Neural crest cell (in vitro differentiated cells): ENCODE measurements around the gene LIN54. TPM values are rescaled to one million over a fixed set of nuclear protein-coding genes. Genes with fewer than 3 reads are reported as not detected.
A peak's percentile ranks its signal among the peaks of the same experiment; 100 is the strongest.

Experiments used
- DNase-seq: peaks from one replicate; pipeline ENCODE4 v3.0.0; 2021; ENCODE audit warnings: low read depth, mixed read lengths, low spot score
- H3K27ac Mint-ChIP-seq: one replicate; pipeline ENCODE4 v1.8.0; 2021; ENCODE audit warnings: mild to moderate bottlenecking, mixed read lengths; ENCODE audit not compliant: unreplicated experiment
- H3K27me3 Mint-ChIP-seq: 2 replicates; pipeline ENCODE4 v1.8.0; 2021; ENCODE audit warnings: low read depth, mild to moderate bottlenecking, mixed read lengths
- H3K36me3 Mint-ChIP-seq: 2 replicates; pipeline ENCODE4 v1.8.0; 2021; ENCODE audit warnings: low read depth, mild to moderate bottlenecking, mixed read lengths
- H3K4me1 Mint-ChIP-seq: 2 replicates; pipeline ENCODE4 v1.8.0; 2021; ENCODE audit warnings: mixed read lengths
- H3K4me3 Mint-ChIP-seq: one replicate; pipeline ENCODE4 v1.8.0; 2021; ENCODE audit warnings: mild to moderate bottlenecking, mixed read lengths
- H3K9me3 Mint-ChIP-seq: 2 replicates; pipeline ENCODE4 v1.8.0; 2021; ENCODE audit warnings: mixed read lengths
- total RNA-seq: library from RNA; stranded (reverse); gene quantifications from 2 replicates; pipeline ENCODE4 v1.2.1, GENCODE V29; 2021
- TF ChIP-seq, protein P1 (sequence below): fragments of 200-600 bp; sonication (generic); conservative IDR thresholded peaks from 2 replicates; pipeline ENCODE4 v1.5.0; 2021; ENCODE audit warnings: antibody characterized with exemption, mild to moderate bottlenecking

Gene LIN54
- total RNA-seq, 1 donor from 2014 or later = 20.8 TPM

DNA sequence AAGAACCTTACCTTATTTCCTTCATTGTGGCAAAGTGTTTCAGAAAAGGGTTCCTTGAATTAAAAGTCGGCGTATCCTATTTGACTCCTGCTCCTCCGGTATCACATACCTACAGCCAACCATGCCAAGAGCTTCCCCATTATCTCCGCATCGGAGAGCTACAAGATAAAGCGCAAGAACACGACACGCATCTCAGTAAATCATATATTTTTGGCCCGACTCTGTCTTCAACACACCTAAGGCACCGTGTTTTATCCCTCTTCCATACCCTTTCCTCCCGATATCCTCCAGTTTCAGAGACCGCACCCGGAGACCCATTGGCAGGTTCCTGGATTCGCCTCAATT, 110.6 kb downstream of the LIN54 start:
- Mint-ChIP-seq H3K9me3 (no peaks in the 10 kb centered on the region), H3K36me3 (peaks cover 2% of the 10 kb centered on the region), H3K4me3 (no peak overlapping the region), H3K4me1 (peaks cover 9% of the 10 kb centered on the region), H3K27me3 (no peaks in the 10 kb centered on the region), H3K27ac (no peak overlapping the region)
- DNase-seq = no peak
- TF ChIP-seq, protein P1, sequence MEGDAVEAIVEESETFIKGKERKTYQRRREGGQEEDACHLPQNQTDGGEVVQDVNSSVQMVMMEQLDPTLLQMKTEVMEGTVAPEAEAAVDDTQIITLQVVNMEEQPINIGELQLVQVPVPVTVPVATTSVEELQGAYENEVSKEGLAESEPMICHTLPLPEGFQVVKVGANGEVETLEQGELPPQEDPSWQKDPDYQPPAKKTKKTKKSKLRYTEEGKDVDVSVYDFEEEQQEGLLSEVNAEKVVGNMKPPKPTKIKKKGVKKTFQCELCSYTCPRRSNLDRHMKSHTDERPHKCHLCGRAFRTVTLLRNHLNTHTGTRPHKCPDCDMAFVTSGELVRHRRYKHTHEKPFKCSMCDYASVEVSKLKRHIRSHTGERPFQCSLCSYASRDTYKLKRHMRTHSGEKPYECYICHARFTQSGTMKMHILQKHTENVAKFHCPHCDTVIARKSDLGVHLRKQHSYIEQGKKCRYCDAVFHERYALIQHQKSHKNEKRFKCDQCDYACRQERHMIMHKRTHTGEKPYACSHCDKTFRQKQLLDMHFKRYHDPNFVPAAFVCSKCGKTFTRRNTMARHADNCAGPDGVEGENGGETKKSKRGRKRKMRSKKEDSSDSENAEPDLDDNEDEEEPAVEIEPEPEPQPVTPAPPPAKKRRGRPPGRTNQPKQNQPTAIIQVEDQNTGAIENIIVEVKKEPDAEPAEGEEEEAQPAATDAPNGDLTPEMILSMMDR = no peak

DNA sequence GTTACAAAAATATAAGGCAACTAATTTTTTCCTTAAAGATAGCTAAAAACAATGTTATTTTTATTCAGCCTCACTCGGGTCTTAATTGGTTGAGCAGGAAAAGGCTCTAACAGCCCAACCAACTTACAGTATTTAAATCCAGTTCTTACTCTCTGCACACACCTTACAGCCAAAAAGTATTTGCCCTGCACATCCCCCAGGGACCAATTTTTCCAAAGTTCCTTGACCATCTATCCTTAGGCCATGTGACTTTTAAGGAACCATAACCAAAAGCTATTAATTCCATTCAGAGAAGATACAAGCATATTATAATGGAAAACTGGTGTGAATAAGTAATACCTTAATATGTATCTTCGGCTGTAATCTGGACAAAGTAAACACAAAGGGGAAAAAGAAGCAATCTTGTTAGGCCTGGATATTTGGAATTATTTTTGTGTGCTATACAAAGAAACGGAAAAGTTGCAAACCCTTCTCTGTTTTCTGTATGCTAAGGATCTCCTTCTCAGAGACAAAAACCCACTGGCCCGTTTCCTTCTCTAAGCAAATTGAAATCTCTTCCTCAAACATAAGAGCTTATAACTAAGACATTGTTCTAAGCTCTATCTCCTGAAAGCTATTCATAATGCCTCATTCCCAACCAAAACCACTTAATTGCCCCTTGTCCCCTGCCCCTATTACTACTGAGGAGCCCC, 111.1 kb downstream of the LIN54 start:
- TF ChIP-seq, protein P1 = no peak
- no peak overlapping the region for H3K4me3 Mint-ChIP-seq
- no peak for DNase-seq
- no peaks in the 10 kb centered on the region for H3K27me3 Mint-ChIP-seq
- H3K27ac Mint-ChIP-seq = no peak overlapping the region
- H3K4me1 Mint-ChIP-seq = peaks cover 12% of the 10 kb centered on the region
- peaks cover 4% of the 10 kb centered on the region for H3K36me3 Mint-ChIP-seq
- no peaks in the 10 kb centered on the region for H3K9me3 Mint-ChIP-seq

DNA sequence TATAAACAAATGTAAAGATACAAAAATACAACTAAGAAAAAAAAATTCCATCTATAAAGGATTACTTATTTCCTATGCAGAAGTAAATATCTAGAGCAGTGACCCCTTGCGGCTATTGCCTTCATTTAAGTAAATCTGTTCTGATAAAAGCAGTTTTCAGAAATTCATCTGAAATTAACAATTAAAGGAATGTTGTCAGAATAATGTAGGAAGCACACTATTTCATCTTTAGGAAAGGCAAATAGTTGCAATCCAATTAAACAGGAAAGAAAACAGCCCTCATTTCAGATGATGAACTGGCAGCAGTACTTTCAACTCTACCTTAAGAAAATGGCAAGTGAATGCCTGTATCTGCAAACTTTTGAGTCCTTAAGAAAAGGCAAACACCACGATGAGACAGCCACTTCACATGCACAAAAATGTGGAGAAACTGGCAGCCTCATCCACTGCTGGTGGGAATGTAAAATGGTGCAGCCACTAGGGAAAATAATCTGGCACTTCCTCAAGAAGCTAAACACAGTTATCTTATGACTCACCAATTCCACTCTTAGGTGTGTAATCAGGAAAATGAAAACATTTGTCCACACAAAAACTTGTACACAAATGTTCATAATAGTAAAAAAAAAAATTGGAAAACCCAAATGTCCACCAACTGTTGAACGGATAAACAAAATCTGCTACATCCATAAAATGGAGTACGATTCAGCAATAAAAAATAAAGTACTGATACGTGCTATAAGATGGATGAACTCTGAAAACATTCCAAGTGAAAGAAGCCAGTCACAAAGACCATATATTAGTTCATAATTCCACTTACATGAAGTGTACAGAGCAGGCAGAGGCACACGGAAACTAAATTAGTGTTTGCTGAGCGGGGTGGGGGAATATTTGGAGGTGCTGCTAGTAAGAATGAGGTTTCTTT, 112.0 kb downstream of the LIN54 start:
- H3K4me1 Mint-ChIP-seq = peaks cover 15% of the 10 kb centered on the region
- no peaks in the 10 kb centered on the region for H3K27me3 Mint-ChIP-seq
- no peak overlapping the region for H3K27ac Mint-ChIP-seq
- H3K36me3 Mint-ChIP-seq = peaks cover 6% of the 10 kb centered on the region
- H3K4me3 Mint-ChIP-seq = no peak overlapping the region
- DNase-seq = no peak
- TF ChIP-seq, protein P1 = peak; percentile 62
- no peaks in the 10 kb centered on the region for H3K9me3 Mint-ChIP-seq

DNA sequence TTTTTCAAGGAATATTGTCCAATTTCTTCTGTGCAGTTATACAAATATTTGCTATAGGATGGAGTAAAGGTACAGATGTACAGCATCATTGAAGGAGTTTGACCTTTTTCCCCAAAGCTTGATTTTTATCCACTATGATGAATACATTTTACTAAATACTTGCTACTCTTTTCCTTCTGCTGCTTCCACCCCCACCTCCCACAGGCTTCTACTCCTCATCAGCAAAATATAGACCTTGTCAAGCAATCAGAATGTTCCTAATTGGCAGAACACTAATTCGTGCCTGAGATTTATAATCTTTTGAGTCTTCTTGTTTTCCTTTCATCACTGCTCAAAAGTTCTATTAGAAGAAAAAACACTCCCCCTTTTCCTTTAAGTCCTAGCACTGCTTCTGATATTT, 113.9 kb downstream of the LIN54 start:
- peaks cover 6% of the 10 kb centered on the region for H3K36me3 Mint-ChIP-seq
- H3K27me3 Mint-ChIP-seq = no peaks in the 10 kb centered on the region
- TF ChIP-seq, protein P1 = no peak
- no peak overlapping the region for H3K27ac Mint-ChIP-seq
- peak overlapping the region; percentile 25 for H3K4me3 Mint-ChIP-seq
- H3K4me1 Mint-ChIP-seq = peaks cover 21% of the 10 kb centered on the region
- no peaks in the 10 kb centered on the region for H3K9me3 Mint-ChIP-seq
- no peak for DNase-seq

DNA sequence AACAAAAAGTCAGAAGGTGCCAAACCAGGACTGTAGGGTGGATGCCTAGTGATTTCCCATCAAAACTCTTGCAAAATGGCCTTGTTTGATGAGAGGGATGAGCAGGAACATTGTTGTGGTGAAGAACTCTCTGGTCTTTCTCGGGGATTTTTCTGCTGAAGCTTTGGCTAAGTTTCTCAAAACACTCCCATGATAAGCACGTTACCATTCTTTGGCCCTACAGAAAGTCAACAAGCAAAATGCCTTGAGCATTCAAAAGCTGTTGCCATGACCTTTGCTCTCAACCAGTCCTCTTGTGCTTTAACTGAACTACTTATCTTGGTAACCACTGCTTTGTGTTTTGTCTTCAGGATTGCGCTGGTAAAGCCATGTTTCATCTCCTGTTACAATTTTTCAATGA, 116.7 kb downstream of the LIN54 start:
- Mint-ChIP-seq H3K4me1 (peaks cover 41% of the 10 kb centered on the region), H3K27ac (no peak overlapping the region)

More for the DNA sequence above, 116.7 kb downstream of the LIN54 start:
- no peaks in the 10 kb centered on the region for H3K9me3 Mint-ChIP-seq
- TF ChIP-seq, protein P1 = no peak
- DNase-seq = no peak
- peak overlapping the region; percentile 31 for H3K4me3 Mint-ChIP-seq
- H3K27me3 Mint-ChIP-seq = no peaks in the 10 kb centered on the region
- H3K36me3 Mint-ChIP-seq = peaks cover 6% of the 10 kb centered on the region
